MM.1S (cell line): ENCODE measurements around the gene FAM221A.
"Not testable (repeated sequence)": the region's sequence is repeated elsewhere in the genome, so short reads cannot be mapped to it uniquely, and the experiment has no call there.

Source experiments
- DNase-seq: peaks from one replicate; pipeline ENCODE4 v3.0.0-alpha.2; 2015
- H2AFZ ChIP-seq: fragments of 300-600 bp; sonication (generic); 2 replicates; pipeline ENCODE4 v1.6.0; 2016; ENCODE audit warnings: antibody characterized with exemption, low read length
- H3F3A ChIP-seq: fragments of 300-600 bp; sonication (generic); 2 replicates; pipeline ENCODE4 v1.6.1; 2016; ENCODE audit warnings: mild to moderate bottlenecking, antibody characterized with exemption, low read length, moderate library complexity, mixed read lengths; ENCODE audit not compliant: insufficient read depth
- H3K27ac ChIP-seq: fragments of 300-600 bp; sonication (generic); 2 replicates; pipeline ENCODE4 v1.5.1; 2016; ENCODE audit warnings: mild to moderate bottlenecking, low read length
- H3K27me3 ChIP-seq: fragments of 300-600 bp; sonication (generic); replicated peaks from 2 replicates; pipeline ENCODE4 v1.6.0; 2016; ENCODE audit warnings: low read length; ENCODE audit not compliant: insufficient read depth
- H3K36me3 ChIP-seq: fragments of 300-600 bp; sonication (generic); replicated peaks from 2 replicates; pipeline ENCODE4 v1.6.1; 2016; ENCODE audit warnings: mild to moderate bottlenecking, low read length, mixed read lengths; ENCODE audit not compliant: insufficient read depth
- H3K4me1 ChIP-seq: fragments of 300-600 bp; sonication (generic); 2 replicates; pipeline ENCODE4 v1.6.1; 2016; ENCODE audit warnings: low read length, mixed read lengths
- H3K4me2 ChIP-seq: fragments of 300-600 bp; sonication (generic); 2 replicates; pipeline ENCODE4 v1.6.0; 2016; ENCODE audit warnings: low read depth, low read length
- H3K4me3 ChIP-seq: fragments of 300-600 bp; sonication (generic); 2 replicates; pipeline ENCODE4 v1.5.1; 2016; ENCODE audit warnings: low read length, mixed read lengths
- H3K79me2 ChIP-seq: fragments of 300-600 bp; sonication (generic); 2 replicates; pipeline ENCODE4 v1.6.1; 2016; ENCODE audit warnings: mixed run types, low read length, mixed read lengths
- H3K9ac ChIP-seq: fragments of 300-600 bp; sonication (generic); 2 replicates; pipeline ENCODE4 v1.6.1; 2016; ENCODE audit warnings: low read length, mixed read lengths
- H3K9me2 ChIP-seq: fragments of 300-600 bp; sonication (generic); replicated peaks from 2 replicates; pipeline ENCODE4 v1.6.1; 2016; ENCODE audit warnings: mild to moderate bottlenecking, low read length, mixed read lengths; ENCODE audit not compliant: insufficient read depth
- H3K9me3 ChIP-seq: fragments of 300-600 bp; sonication (generic); replicated peaks from 2 replicates; pipeline ENCODE4 v1.6.1; 2016; ENCODE audit warnings: mild to moderate bottlenecking, low read length, mixed read lengths; ENCODE audit not compliant: insufficient read depth
- H4K20me1 ChIP-seq: fragments of 300-600 bp; sonication (generic); 2 replicates; pipeline ENCODE4 v1.6.1; 2016; ENCODE audit warnings: mild to moderate bottlenecking, low read length, moderate library complexity, mixed read lengths; ENCODE audit not compliant: insufficient read depth
- CTCF ChIP-seq: fragments of 300-600 bp; sonication (generic); IDR thresholded peaks from 2 replicates; pipeline ENCODE4 v1.5.1; 2016; ENCODE audit warnings: antibody characterized with exemption, low read length, mixed read lengths
- EZH2 ChIP-seq: fragments of 300-600 bp; sonication (generic); optimal IDR thresholded peaks from 2 replicates; pipeline ENCODE3; 2017; ENCODE audit warnings: low read depth, mild to moderate bottlenecking, antibody characterized with exemption, low read length, mixed read lengths
- EZH2phosphoT487 ChIP-seq: fragments of 300-600 bp; sonication (generic); IDR thresholded peaks from 2 replicates; pipeline ENCODE4 v1.6.1; 2018; ENCODE audit warnings: antibody characterized with exemption, low read length

The FAM221A gene

GRCh38 chr7:23721456-23721855 is 41.5 kb downstream of the FAM221A start:
- no peaks in the 10 kb centered on the region for H3K79me2 ChIP-seq
- H3K27me3 ChIP-seq, result no peaks in the 10 kb centered on the region
- H4K20me1 ChIP-seq, result no peaks in the 10 kb centered on the region; the same call in 1 of the 2 replicates
- no peak overlapping the region for H3K9ac ChIP-seq
- H3F3A ChIP-seq, result no peaks in the 10 kb centered on the region
- TF ChIP-seq EZH2, result no peak
- TF ChIP-seq EZH2phosphoT487, result no peak
- no peak for TF ChIP-seq CTCF
- no peaks in the 10 kb centered on the region for H3K4me1 ChIP-seq
- H2AFZ ChIP-seq, result no peak overlapping the region
- no peak overlapping the region for H3K4me2 ChIP-seq
- no peak for DNase-seq
- no peaks in the 10 kb centered on the region for H3K9me2 ChIP-seq
- H3K36me3 ChIP-seq, result no peaks in the 10 kb centered on the region
- H3K9me3 ChIP-seq, result no peaks in the 10 kb centered on the region
- H3K4me3 ChIP-seq, result no peak overlapping the region
- no peak overlapping the region for H3K27ac ChIP-seq

GRCh38 chr7:23722587-23723216 is 42.7 kb downstream of the FAM221A start:
- H3K9ac ChIP-seq, H4K20me1 ChIP-seq, H3K9me2 ChIP-seq, H3K79me2 ChIP-seq, H3K27ac ChIP-seq, H3K27me3 ChIP-seq, H3K4me3 ChIP-seq, H2AFZ ChIP-seq, DNase-seq, H3F3A ChIP-seq, H3K36me3 ChIP-seq, H3K4me2 ChIP-seq, H3K4me1 ChIP-seq, H3K9me3 ChIP-seq: not testable (repeated sequence)

- not testable (repeated sequence) for H3K9ac ChIP-seq, H3K9me3 ChIP-seq, DNase-seq, H3K27me3 ChIP-seq, H2AFZ ChIP-seq, H3K4me2 ChIP-seq, H3K27ac ChIP-seq, H4K20me1 ChIP-seq, H3F3A ChIP-seq, H3K4me3 ChIP-seq, H3K4me1 ChIP-seq, H3K9me2 ChIP-seq, H3K36me3 ChIP-seq, H3K79me2 ChIP-seq
Observed at GRCh38 chr7:23724113-23724512, 44.1 kb downstream of the FAM221A start.

- no peaks in the 10 kb centered on the region for H3K79me2 ChIP-seq
- no peaks in the 10 kb centered on the region for H3K36me3 ChIP-seq
- H3K27me3 ChIP-seq, result no peaks in the 10 kb centered on the region
- no peaks in the 10 kb centered on the region for H3K4me1 ChIP-seq
- H2AFZ ChIP-seq, result no peak overlapping the region
- H3K9me3 ChIP-seq, result no peaks in the 10 kb centered on the region
- no peak overlapping the region for H3K4me2 ChIP-seq
- no peaks in the 10 kb centered on the region for H3K9me2 ChIP-seq
- H3K9ac ChIP-seq, result no peak overlapping the region
- no peaks in the 10 kb centered on the region for H3F3A ChIP-seq
- DNase-seq, result no peak
- no peaks in the 10 kb centered on the region for H4K20me1 ChIP-seq
- TF ChIP-seq EZH2phosphoT487 (no peak), CTCF (no peak), EZH2 (no peak)
- no peak overlapping the region for H3K4me3 ChIP-seq
- no peak overlapping the region for H3K27ac ChIP-seq
Observed at GRCh38 chr7:23742051-23742450, 62.1 kb downstream of the FAM221A start.
